Natural killer cell (primary cell): Measurements from ENCODE around the gene STARD10. TPM values are rescaled to one million over a fixed set of nuclear protein-coding genes. Genes with fewer than 3 reads are reported as not detected.

ENCODE experiments used
- ATAC-seq, 3 donors: fragments of 150-1000 bp in 2 of 3; fragments of 200-7000 bp in 1 of 3; cut with Tn5 transposase; 1 replicate in 1 of 3; 2 replicates in 2 of 3; pipeline ENCODE4 v1.10.0; 2021; ENCODE audit warnings: mild to moderate bottlenecking in 2 of 3, moderate library complexity in 2 of 3
- DNase-seq, 2 donors: peaks; one replicate each; pipeline versions ENCODE4 v3.0.0 to v3.0.0-alpha.2; 2013 to 2021; ENCODE audit warnings: mixed read lengths in 1 of 2
- H3K27ac ChIP-seq: one replicate; pipeline ENCODE4 v1.5.1; 2013; ENCODE audit warnings: mild to moderate bottlenecking, low read length
- H3K27me3 ChIP-seq: one replicate; pipeline ENCODE4 v1.6.1; 2013; ENCODE audit warnings: low read length; ENCODE audit not compliant: control insufficient read depth, insufficient read depth
- H3K36me3 ChIP-seq: one replicate; pipeline ENCODE4 v1.6.1; 2013; ENCODE audit warnings: low read length; ENCODE audit not compliant: control insufficient read depth, insufficient read depth
- H3K4me1 ChIP-seq: one replicate; pipeline ENCODE4 v1.6.1; 2013; ENCODE audit warnings: low read length; ENCODE audit not compliant: control insufficient read depth, insufficient read depth
- H3K4me3 ChIP-seq: one replicate; pipeline ENCODE4 v1.5.1; 2013; ENCODE audit warnings: low read length
- H3K9me3 ChIP-seq: one replicate; pipeline ENCODE4 v1.6.1; 2013; ENCODE audit warnings: low read length; ENCODE audit not compliant: control insufficient read depth, insufficient read depth
- H3K27ac Mint-ChIP-seq, 2 donors: one replicate each; pipeline ENCODE4 v1.8.0; 2022; ENCODE audit warnings: mild to moderate bottlenecking in 2 of 2, mixed read lengths in 2 of 2, moderate library complexity in 1 of 2
- H3K27me3 Mint-ChIP-seq, 2 donors: one replicate each; pipeline ENCODE4 v1.8.0; 2022; ENCODE audit warnings: low read depth in 2 of 2, mixed read lengths in 2 of 2
- H3K36me3 Mint-ChIP-seq: one replicate; pipeline ENCODE4 v1.8.0; 2022; ENCODE audit warnings: mixed read lengths
- H3K4me1 Mint-ChIP-seq, 2 donors: one replicate each; pipeline ENCODE4 v1.8.0; 2022; ENCODE audit warnings: mixed read lengths in 2 of 2
- H3K4me3 Mint-ChIP-seq: one replicate; pipeline ENCODE4 v1.8.0; 2022; ENCODE audit warnings: mild to moderate bottlenecking, moderate library complexity, mixed read lengths
- H3K9me3 Mint-ChIP-seq, 2 donors: one replicate each; pipeline ENCODE4 v1.8.0; 2022; ENCODE audit warnings: mixed read lengths in 2 of 2
- WGBS: methylation state at CpG from one replicate; pipeline ENCODE4 v1.1.7; 2013; ENCODE audit warnings: missing lambda C conversion rate; ENCODE audit not compliant: insufficient coverage; 5-methylcytosine and 5-hydroxymethylcytosine counted together
- intact Hi-C: fragments of 100-400 bp; cut with micrococcal nuclease; formaldehyde crosslinking; loops from one replicate; pipeline ENCODE4 v1.14.2; 2022
- total RNA-seq, 4 donors: library from RNA; stranded (reverse); fragments of 120-200 nt in 1 of 4; gene quantifications; one replicate each; pipeline versions ENCODE4 v1.2.3 to v1.2.4, GENCODE V29; 2013 to 2022
- TF ChIP-seq, protein P1 (sequence below): fragments of 200-600 bp; IDR thresholded peaks from one replicate; pipeline ENCODE4 v1.8.0; 2022; ENCODE audit warnings: antibody characterized with exemption

The STARD10 gene
- total RNA-seq, 3 donors from 2014 or later (not counting 1 experiment from before 2014, with no cell fraction given), result 10.9 to 17.3 (median 11.7) TPM

DNA sequence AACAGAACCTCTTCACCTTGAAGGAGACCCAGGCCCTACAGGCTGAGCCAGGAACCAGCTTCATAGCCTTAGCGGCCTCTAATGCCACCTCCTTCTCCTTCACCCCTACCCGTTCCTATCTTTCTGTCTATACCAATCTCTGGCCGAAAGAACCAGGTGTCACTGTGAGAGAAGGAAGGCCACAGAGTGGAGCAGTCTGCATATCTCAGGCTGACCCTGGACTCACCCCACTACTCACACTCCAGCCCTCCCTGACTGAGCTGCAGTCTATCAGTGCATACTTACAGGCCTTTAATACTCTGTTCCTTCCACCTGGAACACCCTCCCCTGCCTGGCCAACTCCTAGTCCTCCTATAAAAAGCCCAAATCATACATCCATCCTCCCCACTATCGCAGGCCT is 74.3 kb downstream of the STARD10 start:
- peaks cover 37% of the 10 kb centered on the region for H3K36me3 ChIP-seq
- peak overlapping the region; percentile 81 for H3K4me3 Mint-ChIP-seq
- peaks cover 69 to 75% of the 10 kb centered on the region in 2 donors for H3K4me1 Mint-ChIP-seq
- DNase-seq, result no peak
- H3K36me3 Mint-ChIP-seq, result no peaks in the 10 kb centered on the region
- no peaks in the 10 kb centered on the region for H3K9me3 Mint-ChIP-seq
- H3K27ac Mint-ChIP-seq, result peak overlapping the region; percentile 93 to 94
- no peaks in the 10 kb centered on the region for H3K27me3 ChIP-seq
- H3K27ac ChIP-seq, result peak overlapping the region; percentile 83
- intact Hi-C loops, result no loop called here
- 67% methylated on average over 4 of the region's 4 CpGs for WGBS
- peaks cover 78% of the 10 kb centered on the region for H3K4me1 ChIP-seq
- no peaks in the 10 kb centered on the region for H3K27me3 Mint-ChIP-seq
- no peak for ATAC-seq
- H3K4me3 ChIP-seq, result no peak overlapping the region
- TF ChIP-seq, protein P1, sequence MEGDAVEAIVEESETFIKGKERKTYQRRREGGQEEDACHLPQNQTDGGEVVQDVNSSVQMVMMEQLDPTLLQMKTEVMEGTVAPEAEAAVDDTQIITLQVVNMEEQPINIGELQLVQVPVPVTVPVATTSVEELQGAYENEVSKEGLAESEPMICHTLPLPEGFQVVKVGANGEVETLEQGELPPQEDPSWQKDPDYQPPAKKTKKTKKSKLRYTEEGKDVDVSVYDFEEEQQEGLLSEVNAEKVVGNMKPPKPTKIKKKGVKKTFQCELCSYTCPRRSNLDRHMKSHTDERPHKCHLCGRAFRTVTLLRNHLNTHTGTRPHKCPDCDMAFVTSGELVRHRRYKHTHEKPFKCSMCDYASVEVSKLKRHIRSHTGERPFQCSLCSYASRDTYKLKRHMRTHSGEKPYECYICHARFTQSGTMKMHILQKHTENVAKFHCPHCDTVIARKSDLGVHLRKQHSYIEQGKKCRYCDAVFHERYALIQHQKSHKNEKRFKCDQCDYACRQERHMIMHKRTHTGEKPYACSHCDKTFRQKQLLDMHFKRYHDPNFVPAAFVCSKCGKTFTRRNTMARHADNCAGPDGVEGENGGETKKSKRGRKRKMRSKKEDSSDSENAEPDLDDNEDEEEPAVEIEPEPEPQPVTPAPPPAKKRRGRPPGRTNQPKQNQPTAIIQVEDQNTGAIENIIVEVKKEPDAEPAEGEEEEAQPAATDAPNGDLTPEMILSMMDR, result no peak
- H3K9me3 ChIP-seq, result no peaks in the 10 kb centered on the region

DNA sequence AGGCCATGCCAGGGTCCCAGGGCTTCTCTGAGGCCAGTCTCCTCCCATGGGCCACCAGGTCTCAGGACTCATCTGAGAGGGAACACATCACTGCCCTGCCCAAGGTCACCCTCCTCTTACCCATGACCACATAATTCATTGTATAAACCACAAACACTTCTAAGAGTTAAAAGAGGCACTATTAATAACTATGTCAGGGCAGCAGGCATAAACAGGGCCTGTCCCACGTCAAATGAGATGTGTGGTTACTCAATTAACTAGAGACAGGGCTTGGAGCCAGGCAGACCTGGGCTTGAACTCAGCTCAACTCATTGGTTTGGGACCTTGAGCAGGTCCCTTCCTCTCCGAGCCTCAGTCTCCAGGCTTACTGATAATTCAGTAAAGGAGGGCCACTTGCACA is 74.7 kb downstream of the STARD10 start:
- H3K27ac Mint-ChIP-seq, result peak overlapping the region; percentile 93 to 94

GRCh38 chr11:72718101-72718501 is 75.7 kb downstream of the STARD10 start:
- Mint-ChIP-seq H3K36me3 (no peaks in the 10 kb centered on the region), H3K27ac (peak overlapping the region; percentile 93 to 94), H3K27me3 (no peaks in the 10 kb centered on the region), H3K4me1 (peaks cover 67 to 78% of the 10 kb centered on the region in 2 donors), H3K9me3 (no peaks in the 10 kb centered on the region), H3K4me3 (no peak overlapping the region)
- H3K9me3 ChIP-seq, result no peaks in the 10 kb centered on the region
- H3K4me3 ChIP-seq, result no peak overlapping the region
- H3K27me3 ChIP-seq, result no peaks in the 10 kb centered on the region
- DNase-seq, result no peak
- peaks cover 75% of the 10 kb centered on the region for H3K4me1 ChIP-seq
- no peak for ATAC-seq
- peaks cover 31% of the 10 kb centered on the region for H3K36me3 ChIP-seq
- intact Hi-C loops, result no loop called here
- no peak overlapping the region for H3K27ac ChIP-seq
- WGBS, result 70% methylated on average over 9 of the region's 9 CpGs
- TF ChIP-seq, protein P1, result no peak

More for the DNA sequence above, 74.7 kb downstream of the STARD10 start:
- Mint-ChIP-seq H3K36me3 (no peaks in the 10 kb centered on the region), H3K4me1 (peaks cover 72 to 76% of the 10 kb centered on the region in 2 donors), H3K27me3 (no peaks in the 10 kb centered on the region), H3K4me3 (peak overlapping the region; percentile 81), H3K9me3 (no peaks in the 10 kb centered on the region)
- peak; percentile 10 to 13 (median 10) for ATAC-seq
- DNase-seq, result peak in 1 of 2 donors; percentile 30
- Histone ChIP-seq H3K27me3 (no peaks in the 10 kb centered on the region), H3K27ac (peak overlapping the region; percentile 83), H3K9me3 (no peaks in the 10 kb centered on the region), H3K4me3 (no peak overlapping the region), H3K36me3 (peaks cover 34% of the 10 kb centered on the region), H3K4me1 (peaks cover 77% of the 10 kb centered on the region)
- intact Hi-C loops, result no loop called here
- TF ChIP-seq, protein P1, result no peak
- 15% methylated on average over 2 of the region's 2 CpGs for WGBS

DNA sequence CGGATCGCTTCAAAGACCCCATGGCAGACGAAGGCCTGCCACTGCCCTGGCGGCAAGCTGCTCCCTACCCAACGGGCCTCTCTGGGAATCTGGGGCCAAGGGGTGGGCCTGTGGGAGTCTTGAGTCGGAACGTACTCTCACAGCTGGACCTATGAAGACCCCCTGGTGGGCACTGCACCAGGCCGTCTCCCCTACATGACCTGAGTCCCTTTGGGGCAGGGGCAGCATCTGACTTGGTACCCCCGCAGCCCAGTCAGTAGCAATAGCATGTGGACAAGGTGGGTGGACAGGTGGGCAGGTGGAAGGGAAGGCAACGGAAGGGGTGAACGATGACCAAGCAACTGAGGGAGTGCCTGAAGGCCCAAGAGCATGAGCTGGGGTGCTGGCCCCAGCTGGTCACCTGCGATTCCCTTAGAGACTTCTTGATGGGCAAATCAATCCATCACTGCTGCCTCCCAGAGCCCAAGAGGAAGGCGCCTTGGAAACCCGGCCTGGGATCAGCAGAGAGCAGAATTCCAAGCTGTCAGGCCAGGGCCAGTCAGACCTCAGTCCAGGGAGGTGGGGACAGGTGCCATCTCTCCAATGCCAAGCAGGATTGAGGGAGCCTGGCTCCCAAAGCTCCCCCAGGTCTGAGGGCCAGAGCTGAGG is 76.9 kb downstream of the STARD10 start:
- intact Hi-C loops, result no loop called here
- Histone ChIP-seq H3K4me1 (peaks cover 72% of the 10 kb centered on the region), H3K36me3 (peaks cover 41% of the 10 kb centered on the region), H3K9me3 (no peaks in the 10 kb centered on the region), H3K27ac (no peak overlapping the region), H3K4me3 (no peak overlapping the region), H3K27me3 (no peaks in the 10 kb centered on the region)
- Mint-ChIP-seq H3K27me3 (no peaks in the 10 kb centered on the region), H3K9me3 (no peaks in the 10 kb centered on the region), H3K27ac (peak overlapping the region; percentile 75 to 94), H3K36me3 (no peaks in the 10 kb centered on the region), H3K4me3 (no peak overlapping the region), H3K4me1 (peaks cover 66 to 80% of the 10 kb centered on the region in 2 donors)
- TF ChIP-seq, protein P1, result no peak
- ATAC-seq, result no peak
- DNase-seq, result no peak
- WGBS, result 96% methylated on average over 14 of the region's 14 CpGs
